GDM1 (cell line): ENCODE results near the gene MAPK8IP2.

Source experiments
- DNase-seq: peaks from one replicate; lab custom pipeline; 2025; lab: John Stamatoyannopoulos, UW

The MAPK8IP2 gene

DNA sequence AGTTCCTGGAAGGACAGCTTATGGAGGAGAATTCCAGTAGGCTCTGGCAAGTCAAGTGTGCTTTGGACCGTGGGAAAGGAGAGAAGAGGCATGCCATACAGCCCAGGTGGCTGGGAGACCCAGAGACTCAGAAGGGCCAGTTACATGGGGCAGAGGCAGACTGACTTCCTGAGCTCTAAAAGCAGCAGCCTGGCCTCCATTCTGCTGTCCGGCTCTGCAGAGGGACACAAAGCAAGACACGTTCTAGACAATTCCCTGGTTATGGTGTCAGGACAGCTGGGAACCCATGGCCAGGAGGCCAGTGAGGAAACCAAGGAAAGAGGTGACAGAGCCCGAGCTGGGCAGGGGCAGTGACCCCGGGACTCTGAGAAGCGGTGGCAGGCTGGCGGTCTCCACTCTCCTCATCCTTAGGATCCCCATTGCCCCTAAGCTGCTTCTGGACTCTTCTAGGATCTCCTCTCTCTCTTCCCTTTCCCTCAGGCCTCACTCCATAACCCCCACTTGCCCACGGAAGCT, 25.1 kb upstream of the MAPK8IP2 start:
- no peak for DNase-seq

DNA sequence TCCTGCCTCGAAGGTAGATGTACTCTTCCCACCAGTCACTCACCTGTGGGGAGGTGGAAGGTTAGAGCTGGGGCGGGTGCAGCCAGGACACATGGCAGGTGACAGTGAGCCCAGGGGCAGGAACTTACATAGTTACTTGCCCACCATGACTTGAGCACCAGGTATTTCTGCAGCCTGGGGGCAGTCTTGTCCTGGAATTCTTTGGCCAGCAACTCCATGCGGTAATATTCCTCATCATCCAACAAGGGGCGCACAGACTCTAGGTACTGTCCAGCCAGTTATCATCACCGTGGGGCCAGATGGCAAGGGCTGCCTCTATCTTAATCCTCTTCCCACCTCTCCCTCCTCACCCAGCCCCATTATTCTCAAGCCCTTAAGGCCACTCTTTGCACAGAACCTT, 24.5 kb upstream of the MAPK8IP2 start:
- no peak for DNase-seq

DNA sequence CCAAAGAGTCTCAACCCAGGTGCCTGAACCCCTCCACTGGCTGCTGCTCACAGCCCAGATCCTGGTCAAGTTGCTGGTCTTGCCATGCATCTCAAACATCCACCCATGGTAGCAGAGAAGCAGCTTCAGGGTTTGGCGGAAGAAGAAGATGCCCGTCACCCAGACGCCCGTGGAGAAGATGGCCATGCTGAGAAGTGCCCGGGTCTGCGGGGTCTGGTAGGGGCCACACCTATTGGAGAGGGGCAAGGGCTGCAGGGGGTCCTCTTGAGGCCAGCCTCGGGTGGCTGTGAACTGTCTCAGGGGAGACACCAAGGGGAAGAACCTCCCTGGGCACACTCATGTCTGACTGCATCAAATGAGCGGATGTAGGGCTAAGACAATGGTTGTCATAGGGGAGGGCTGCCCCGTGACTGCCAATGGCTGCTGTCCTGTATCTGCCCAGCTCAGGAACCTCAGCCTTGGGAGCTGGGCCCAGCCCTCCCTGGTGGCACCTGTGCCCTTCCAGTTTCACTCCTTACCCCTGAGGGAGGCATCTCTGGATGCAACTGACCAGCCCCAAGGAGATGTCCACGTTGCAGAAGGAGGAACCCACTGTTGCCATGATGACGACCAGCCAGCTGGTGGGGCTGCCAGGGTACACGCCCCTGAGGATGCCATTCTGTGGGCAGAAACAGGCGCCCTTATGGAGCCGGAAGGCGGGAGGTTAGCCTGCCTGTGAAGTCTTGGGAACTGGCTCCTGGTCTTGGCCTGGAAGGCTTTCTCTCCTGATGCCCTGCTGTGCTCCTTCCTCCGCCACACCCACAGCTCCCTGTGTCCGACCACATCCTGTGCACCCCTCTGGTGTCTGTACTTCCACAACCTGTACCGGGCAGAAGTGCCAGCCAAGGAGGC, 23.5 kb upstream of the MAPK8IP2 start:
- no peak for DNase-seq

DNA sequence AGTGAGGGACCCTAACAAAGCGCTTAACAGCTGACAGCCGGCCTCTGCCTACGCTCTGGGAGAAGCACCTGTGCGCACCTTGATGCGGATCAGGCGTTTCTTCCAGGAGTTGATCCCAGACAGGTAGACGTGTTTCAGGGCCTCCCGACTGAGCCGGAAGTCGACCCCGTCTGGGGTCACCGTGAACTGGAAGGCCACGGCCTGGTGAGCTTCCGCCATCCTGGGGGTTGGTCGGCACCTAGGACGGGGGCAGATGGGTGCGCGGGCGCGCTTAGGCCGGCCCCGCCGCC, 23.0 kb upstream of the MAPK8IP2 start:
- DNase-seq, result no peak

DNA sequence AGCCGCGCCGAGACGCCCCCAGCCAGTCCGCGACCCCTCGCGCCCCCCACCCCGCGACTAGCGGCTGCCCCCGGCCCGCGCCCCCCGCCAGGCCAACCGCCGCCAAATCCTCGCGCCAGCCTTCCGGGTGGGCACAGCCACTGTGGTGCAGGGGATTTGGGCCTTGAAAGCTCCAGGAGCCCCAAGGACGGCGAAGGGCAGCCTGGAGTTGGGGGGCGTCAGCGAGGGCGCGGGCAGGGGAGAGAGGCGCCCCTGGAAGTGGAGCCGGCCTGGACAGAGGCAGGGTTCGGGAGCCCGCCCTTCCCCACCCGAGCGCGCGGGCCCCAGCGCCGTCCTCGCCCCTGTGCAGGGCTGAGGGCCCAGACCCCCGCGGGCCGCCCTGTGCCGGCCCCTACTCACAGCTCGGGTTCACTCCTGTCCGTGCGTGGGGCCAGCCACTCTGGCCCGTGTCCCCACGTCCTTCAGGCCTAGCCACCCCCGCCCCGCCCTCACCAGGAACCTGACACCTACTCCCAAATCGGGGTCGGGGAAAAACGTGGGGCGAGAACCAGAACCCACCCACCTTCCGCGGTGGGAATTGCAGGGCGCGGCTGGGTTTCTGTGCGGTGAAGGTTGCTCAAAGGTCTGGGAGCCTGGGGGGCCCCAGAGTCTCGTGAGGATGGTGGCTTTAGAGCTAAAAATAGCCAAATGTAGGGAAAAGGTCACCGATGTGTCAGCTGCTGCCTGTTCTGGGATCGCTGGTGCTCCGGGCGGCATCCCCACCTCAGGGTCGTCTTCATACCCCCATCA, 22.4 kb upstream of the MAPK8IP2 start, which contains the start of gene CPT1B:
CPT1B (minus strand) TSS at position 441 of the 789 bp plus-strand sequence. CDS start 512 bp downstream, outside the sequence.
- DNase-seq, result no peak

DNA sequence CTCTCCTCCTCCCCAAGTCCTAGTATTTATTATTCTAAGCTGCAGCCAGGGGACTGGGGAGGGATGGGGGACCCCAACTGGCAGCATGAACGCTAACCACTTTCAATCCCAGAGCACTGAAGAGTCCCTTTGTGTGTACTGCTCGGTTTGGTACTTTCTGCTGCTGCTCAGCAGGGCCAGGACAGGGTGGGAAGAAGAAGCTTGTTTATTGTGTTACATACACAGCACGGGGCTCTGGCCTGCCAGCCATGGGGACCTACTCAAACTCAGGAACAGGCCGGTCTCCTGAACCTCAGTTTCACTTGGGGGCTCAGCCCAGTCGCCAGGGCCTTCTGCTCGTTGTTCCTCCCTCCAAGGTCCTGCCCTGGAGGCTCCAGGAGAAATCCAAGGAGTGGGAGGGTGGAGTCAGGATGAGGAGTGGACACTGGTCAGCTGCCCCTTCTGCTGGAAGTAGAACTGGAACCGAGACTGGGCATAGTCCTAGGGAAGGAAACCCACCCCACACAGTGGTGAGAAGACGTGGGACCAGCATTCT, 21.8 kb upstream of the MAPK8IP2 start:
- DNase-seq, result no peak

DNA sequence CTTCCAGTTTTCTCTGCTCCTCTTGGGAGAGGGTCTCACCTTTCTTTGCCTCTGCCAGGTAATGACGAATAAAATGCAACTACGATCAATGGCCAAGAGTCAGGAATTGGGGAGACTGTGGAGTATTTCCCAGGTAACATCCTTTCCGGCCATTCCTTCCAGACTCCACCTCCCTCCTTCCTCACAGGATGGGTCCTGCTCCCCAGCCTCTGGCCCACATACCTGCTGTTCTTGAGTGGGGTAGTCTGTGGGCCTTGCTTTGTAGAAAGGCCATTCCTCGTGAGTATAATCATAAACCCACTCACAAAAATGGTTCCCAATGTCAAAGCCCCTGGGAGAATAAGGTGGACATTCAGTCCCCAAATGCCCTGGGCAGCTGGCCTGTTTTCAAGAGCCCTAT, 20.8 kb upstream of the MAPK8IP2 start:
- no peak for DNase-seq

DNA sequence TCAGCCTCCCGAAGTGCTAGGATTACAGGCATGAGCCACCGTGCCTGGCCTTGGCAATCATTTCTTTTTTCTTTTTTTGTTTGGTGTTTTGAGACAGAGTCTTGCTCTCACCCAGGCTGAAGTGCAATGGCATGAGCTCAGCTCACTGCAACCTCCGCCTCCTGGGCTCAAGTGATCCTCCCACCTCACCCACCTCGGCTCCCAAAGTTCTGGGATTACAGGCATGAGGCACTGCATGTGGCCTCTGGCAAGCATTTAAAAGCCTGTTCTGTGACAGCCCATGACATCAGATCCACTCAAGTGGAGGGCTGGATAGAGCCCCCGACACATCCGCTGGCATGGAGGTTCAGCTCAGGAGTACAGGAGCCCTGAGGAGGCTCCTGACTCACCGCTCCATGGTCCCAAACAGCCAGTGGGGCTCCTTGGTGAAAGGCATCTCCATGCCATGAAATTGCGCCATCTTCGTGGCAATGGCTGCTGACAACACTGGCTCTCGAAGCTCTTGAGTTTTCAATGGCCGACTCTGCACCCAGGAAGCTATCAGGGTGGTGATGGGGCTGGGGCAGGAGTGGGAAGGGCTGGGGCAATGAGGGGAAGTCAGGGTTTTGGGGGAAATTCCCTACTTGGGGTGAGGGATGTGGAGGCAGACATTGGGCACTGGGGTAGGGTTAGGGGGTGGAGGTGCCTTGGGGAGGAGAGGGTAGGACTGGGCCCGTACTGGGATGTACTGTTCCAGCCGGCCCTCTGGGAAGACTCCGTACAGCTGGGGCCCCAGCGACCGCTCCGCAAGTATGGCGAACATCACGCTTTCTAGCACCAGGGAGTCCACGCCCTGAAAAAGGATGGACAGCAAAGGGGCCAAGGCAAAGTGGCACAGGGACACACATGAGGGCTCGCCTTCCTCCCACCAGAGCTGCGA, 19.3 kb upstream of the MAPK8IP2 start:
- no peak for DNase-seq

DNA sequence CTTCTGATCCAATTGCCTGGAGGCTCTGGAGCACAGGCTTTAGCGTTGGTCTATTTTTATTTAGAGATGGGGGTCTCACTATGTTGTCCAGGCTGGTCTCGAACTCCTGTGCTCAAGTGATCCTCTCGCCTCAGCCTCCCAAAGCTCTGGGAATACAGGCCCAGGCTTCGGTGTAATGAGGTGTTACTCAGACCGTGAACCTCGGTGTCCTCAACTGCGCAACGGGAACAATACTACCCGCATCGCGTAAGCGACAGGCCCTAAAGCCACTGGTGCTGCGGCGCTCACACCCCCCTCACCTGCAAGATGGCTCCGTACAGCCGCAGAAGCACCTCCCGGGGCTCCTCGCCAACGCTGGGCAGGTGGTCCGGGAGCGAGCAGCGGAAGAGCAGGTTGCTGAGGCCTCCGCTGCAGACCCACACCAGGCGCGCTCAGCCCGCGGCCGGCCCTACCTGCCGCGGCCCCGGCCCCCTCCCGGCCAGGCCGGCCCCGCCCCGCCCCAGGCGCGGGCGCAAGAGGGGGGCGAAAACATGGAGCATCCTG, 18.6 kb upstream of the MAPK8IP2 start:
- DNase-seq, result no peak

DNA sequence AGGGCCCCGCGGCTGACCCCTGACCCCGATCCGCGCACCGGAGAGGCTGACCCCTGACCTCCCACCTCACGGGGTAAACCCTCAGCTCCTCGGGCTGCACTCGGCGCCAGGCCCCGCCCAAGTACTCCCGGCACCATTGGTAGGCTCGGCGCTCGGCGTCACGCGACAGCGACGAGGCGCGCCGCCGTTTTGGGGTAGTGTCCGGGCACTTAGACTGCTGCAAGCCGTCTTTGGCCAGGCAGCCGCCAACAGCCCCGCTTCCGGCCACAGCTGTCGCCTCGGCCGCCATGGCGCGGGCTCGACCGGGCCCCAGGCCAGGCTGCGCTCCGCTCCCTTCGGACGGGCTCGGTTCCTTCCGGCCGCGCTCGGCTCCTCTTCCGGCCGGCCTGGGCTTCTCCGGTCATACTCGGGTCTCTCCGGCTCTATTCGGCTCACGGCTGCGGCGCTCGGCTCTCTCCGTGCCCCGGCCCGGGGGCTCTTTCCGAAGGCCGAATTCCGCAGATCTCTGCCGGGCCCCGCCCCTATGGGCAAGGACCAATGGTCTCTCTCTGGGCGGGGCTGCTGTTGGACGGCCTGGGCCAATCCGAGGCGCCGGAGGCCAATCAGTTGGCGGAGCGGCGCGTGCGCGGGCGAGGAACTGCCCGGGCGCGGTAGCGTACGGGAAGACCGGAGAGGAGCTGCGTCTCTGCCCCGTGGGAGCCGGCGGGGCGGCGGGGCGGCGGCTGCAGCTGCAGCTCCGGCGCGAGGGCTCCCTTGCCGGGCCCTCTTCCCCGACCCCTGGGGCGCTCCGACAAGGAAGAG, 17.9 kb upstream of the MAPK8IP2 start, which contains the start of gene CHKB:
CHKB (minus strand) TSS at position 357 of the 801 bp plus-strand sequence; CDS start at position 289, 68 bp downstream.
- DNase-seq, result peak; percentile 96

DNA sequence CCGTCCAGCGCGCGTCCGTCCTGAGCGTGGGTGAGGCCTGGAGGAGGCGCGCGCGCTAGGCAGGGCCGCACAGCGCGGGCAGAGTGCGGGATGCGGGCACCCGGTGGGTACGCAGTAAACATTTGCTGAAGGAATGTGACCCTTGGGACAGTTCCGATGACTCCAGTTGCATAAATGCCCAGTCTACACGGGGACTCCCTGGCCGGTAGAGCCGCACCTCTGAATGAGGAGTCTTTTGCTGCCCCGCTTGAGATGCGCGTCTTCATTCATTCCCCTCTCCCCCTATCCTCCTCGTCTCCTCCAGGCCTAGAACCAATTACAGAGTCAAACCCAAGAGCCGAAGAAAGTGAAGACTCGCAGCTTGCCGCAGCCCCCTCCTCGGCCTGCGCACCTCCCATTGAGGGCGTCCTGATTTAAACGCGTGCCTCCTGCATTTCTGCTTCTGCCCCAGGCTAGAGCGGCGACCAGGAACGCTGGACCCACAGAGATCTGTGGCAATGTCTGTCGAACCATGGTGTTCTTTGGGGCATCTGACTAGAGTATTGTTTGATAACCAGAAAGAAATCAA, 17.2 kb upstream of the MAPK8IP2 start:
- DNase-seq, result no peak

DNA sequence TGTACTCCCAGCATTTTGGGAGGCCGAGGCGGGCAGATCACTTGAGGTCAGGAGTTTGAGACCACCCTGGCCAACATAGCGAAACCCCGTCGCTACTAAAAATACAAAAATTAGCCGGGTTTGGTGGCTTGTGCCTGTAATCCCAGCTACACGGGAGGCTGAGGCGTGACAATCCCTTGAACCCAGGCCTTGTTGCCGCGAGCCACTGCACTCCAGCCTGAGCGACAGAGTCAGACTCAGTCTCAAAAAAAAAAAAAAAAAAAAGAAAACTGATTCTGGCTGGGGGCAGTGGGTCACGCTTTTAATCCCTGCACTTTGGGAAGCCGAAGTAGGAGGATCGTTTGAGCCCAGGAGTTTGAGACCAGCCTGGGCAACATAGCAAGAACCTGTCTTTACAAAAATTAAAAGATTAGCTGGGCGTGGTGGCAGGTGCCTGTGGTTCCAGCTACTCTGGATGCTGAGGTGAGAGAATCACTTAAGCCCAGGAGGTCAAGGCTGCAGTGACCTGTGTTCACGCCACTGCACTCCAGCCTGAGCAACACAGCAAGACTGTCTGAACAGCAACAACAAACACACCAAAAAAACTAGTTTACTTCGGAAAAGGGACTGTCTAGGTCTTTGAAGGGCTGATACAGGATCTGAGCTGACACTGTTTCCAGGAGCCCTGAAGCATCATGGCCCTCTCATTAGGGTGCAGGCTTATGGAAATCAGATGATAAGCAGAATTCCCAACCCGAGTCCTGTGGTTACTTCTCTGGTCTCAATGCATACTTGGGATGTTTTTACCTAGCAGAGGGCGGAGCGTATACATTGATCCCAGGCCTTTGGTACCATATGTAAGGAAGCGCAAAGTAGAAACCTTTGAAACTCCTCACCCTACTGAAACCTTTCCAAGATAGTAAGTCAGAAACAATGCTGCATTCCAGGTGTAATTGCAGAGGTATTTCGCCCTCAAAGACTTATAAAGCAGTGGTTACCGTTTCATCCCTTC, 16.2 kb upstream of the MAPK8IP2 start:
- no peak for DNase-seq

DNA sequence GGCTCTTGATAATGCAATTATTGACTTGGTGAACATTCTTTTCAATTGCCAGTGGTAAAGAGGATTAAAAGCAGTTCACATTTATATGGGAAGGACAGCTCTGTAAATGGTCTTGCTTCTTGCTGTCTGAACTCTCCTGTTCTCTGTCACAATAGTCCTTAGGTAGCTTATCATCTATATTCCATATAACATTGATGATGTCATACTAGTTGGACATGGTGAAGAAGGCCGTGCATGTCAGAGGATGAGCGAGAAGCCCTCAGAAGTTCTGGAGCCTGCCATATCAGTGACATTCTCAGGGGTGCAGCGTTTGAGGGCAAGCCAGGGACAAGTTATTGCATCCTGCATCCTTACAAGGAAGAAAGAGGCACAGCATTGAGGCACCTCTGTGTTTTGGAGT, 15.4 kb upstream of the MAPK8IP2 start:
- DNase-seq, result no peak

DNA sequence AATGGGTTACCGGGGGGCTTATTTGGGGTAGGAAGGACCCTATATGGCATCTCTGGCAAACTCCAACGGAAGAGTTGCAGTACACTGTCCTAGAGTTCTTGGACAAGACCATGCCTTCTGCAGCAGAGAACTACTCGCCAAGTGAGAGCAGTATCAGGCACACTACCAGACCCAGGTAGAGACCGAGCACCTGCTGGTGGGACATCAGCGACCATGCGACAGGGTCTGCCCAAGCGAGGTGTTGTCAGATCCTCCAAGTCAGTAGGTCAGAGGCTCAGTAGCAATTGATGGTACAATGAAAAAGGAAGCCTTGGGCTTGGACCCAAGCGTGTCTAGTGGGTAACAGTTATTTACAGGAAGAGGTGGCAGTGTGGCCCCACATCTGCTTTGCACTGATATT, 14.8 kb upstream of the MAPK8IP2 start:
- no peak for DNase-seq

DNA sequence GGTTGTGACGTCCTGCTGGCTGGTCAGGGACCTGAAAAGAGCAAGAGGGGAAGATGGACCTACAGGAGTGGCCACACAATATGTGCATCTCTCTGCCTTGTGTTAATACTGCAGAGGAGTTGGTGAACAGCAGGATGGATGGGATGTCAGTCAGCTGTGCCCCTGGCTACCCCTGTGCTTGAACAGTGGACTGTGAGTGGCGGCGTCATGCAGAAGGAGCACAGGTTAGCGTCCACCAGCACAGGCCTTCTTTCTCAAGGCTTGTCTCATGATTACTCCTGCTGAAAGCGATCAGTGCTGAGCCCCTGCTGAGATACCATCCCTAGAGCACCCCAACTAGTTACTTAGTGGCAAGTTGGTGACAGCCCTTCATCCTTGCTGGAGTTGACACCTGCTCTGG, 14.2 kb upstream of the MAPK8IP2 start:
- no peak for DNase-seq

DNA sequence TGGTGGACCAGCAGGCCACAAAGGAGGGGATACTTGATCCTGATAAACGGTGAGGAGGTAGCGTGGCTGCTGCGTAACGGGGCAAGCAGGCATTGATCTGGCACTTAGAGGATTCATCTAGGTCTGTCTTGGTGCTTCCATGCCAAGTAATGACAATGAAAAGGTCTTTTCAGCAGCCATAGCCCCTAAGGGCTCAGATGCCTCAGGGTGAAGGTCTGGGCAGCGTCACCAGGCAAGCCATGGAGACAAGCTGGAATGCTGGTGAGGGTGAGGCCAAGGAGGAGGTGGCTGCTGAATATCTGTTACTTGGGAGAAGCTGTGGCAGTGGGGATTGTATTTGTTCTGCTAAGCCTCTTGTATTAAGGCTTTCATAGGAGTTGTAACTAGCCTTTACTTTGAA, 13.2 kb upstream of the MAPK8IP2 start:
- no peak for DNase-seq

DNA sequence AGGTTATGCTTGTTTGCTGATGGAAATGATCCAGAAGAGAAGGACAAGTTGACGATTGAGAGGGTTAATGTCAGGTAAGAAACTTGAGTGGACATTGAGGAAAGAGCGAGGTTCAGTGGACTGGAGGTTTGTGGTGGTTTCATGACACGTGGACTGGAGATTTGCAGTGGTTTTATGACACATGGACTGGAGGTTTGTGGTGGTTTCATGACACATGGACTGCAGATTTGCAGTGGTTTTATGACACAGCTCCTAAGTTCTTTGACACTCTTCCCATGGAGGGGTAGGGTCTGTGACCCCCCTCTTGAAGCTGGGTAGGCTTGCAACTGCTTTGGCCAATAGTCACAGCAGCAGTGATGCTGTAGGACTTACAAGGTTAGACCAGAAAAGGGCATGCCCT, 5.4 kb upstream of the MAPK8IP2 start:
- no peak for DNase-seq

DNA sequence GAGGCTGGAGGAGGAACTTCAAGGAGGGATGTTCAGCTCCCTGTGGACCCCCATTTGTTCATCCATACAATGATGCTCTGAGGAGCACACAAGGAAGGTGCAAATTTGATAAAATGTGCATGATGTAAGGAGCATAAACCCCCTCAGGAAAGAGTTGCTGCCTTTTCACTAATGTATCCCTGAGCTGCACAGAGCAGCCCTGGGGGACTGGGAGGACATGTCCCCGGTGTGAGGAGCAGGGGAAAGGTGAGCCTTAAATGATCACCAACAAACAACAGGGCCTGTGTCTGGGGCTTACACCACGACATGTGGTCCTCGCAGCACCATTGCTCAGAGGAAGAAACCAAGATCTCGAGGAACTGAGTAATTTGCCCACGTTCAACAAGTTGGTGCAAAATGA, 3.5 kb upstream of the MAPK8IP2 start:
- DNase-seq, result no peak
